Fibroblast of skin of scalp (primary cell): ENCODE measurements around the gene TLR4.

Source experiments
- DNase-seq: peaks from one replicate; pipeline ENCODE4 v3.0.0-alpha.2; 2013

The TLR4 gene

DNA sequence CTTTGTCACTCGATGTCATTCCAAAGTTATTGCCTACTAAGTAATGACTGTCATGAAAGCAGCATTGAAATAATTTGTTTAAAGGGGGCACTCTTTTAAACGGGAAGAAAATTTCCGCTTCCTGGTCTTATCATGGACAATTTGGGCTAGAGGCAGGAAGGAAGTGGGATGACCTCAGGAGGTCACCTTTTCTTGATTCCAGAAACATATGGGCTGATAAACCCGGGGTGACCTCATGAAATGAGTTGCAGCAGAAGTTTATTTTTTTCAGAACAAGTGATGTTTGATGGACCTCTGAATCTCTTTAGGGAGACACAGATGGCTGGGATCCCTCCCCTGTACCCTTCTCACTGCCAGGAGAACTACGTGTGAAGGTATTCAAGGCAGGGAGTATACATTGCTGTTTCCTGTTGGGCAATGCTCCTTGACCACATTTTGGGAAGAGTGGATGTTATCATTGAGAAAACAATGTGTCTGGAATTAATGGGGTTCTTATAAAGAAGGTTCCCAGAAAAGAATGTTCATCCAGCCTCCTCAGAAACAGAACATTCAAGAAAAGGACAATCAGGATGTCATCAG is 11.3 kb downstream of the TLR4 start:
- DNase-seq: no peak

DNA sequence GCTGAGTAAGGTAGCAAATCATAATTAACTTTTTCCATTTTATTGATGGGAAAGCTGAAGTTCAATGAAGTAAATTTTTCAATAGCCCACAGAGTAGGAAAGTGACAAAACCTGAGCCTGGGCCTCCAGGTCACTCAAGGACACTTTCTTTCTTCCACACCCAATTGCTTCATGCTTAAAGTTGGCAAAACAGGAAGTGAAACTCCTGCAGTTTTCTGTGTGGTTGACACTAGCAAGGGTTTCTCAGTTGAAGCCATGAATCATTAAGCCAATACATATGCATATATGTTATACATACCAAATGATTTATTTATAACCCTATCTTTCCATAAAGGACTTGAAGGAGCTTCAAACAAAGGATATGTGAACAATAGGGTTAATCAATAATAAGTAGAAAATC is 13.9 kb downstream of the TLR4 start:
- DNase-seq: peak; percentile 47

GRCh38 chr9:117718701-117719100 is 14.5 kb downstream of the TLR4 start:
- DNase-seq: peak; percentile 17

DNA sequence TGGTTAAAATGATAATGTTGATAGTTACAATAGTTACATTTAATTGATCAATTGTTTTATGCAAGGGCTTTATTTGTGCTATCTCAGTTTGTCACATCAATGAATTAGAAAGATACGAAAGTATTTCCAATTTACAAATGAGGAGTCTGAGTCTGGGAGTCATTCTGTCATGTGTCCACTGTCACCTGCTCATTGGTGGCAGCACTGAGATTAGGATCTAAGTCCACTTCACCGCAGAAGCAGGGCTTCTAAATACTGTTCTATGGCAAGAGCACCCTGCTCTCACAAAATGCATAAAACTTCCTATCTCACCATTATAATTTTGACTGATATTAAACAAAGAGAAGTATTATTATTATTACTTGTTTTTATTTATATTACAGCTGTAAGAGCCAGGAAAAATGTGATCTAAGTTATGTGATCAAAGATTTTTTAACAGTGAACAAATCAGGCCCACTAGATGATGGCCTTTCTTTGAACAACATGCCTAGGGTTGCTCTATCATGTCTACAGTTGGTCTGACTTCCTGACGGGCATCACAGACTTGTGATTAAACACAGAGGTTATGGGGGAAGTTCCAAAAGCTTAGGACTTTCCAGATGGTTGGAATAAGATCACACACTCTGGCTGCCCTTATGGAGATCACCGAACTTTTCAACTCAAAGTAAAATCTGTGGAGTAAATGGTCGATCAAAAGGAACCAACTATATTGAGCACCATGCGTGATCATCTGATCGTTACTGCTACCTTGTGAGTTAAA is 15.1 kb downstream of the TLR4 start:
- no peak for DNase-seq

DNA sequence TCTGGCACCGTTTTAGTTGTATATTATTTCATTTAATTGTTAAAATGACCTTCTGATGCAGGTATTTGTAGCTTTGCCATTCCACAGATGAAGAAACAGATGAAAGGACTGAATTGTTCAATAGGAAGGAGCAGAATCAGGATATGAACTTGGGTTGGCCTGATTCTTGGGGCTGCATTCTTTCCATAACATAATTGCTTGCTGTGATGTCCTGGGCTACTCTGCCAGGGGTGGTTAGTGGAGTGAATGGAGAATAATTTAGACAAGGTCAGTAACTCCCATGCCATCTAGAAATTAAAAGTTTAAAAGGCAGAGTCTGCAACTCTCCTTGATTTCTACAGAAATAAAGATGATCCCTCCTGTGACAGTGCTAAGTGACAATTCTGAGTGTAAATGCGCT is 15.9 kb downstream of the TLR4 start:
- no peak for DNase-seq

DNA sequence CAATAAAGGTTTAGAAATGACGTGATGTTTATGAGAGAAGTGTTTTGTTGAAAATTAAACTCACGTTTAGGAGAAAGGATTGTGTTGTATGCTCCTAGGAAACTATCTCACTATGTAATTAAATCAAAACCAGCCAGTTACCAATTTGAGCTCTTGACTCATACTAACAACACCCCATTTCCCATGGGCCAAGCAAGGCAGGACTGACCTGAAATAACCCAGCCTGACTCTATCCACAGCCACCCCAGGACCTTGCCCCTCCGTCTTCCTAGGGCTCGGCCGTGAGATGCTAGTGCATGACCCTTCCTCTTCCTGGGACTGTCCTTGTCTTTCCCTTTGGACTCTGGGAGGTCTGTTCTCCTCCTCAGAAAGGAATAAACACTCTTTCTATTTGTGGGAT is 16.4 kb downstream of the TLR4 start:
- DNase-seq: peak; percentile 27

- no peak for DNase-seq
These were observed 16.8 kb downstream of the TLR4 start for GRCh38 chr9:117720987-117721386.

DNA sequence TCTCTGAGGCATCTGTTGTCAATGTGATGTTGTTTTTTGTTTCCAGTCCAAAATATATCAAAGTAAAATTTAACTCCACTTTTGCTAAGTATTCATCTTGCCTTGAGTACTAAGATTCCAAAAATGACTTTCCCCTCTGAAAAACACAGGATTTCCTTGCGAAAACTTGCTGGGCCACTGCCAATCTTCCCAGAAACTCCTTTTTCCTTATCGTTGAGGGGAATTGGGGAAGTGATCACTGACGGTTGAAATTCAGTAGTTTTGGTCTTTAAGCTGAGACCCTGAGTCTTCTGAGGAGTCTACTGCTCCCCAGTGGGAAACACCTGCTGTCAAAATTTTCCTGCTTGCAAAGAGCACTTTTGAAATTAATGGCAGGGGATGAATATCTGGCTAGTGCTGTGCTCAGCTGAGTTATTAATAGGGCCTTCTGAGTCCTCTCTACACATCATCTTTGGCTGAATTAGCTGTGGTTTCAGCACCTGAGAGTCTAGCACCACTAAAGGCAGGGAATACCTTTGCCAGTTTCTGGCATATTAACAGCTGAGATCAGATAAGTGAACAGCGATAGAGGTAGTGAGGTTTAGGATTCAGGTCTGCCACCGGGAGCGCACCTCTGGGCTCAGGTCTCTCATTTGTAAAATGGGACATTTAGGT is 18.0 kb downstream of the TLR4 start:
- no peak for DNase-seq

DNA sequence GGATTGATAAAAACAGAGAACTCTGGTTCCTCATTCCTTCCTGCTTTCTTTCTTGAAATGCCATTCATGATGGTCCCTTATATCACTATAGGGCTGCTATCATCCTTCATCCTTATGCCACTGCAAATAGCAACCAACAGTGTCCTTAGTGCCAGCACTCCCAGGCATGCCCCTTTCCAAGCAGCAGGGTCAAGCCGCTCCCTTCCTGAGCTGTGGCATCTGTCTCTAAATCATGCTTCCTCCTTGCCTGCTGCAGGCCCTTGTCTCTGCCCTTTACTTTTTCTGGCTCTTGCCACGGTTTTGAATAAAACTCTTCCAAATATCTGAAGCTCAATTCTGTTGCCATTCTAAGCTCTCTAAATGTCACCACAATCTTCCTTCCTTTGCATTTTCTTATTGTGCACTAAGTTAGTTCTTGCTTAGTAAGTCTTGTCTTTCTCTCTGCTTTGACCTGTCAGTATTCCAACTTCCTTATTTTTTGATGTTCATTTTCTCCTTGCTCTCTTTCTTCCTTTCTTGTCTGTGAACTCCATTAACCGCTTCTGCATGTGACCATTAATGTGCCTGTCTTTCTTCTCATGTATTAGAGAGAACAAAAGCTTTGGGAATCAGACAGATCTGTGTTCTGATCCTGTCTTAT is 19.9 kb downstream of the TLR4 start:
- DNase-seq: no peak

GRCh38 chr9:117725426-117725887 is 21.3 kb downstream of the TLR4 start:
- DNase-seq: no peak

GRCh38 chr9:117729375-117729774 is 25.2 kb downstream of the TLR4 start:
- no peak for DNase-seq

DNA sequence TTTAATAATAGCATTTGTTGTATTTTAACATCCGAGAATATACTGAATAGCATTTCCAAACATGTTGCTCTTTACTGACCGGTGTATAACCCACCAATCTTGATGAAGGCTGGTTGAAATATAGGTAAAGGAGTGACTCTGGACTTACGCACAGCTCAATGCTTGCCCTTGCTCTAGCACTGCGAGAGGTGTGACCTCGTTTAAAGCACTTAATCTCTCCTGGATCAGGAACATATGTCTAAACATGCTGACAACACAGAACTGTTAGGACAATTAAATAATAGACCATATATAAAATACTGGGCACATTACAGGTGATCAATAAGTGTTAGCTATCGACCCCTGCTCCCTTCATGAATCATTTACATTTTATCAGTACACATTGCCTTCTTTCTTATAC is 28.3 kb downstream of the TLR4 start:
- DNase-seq: no peak

DNA sequence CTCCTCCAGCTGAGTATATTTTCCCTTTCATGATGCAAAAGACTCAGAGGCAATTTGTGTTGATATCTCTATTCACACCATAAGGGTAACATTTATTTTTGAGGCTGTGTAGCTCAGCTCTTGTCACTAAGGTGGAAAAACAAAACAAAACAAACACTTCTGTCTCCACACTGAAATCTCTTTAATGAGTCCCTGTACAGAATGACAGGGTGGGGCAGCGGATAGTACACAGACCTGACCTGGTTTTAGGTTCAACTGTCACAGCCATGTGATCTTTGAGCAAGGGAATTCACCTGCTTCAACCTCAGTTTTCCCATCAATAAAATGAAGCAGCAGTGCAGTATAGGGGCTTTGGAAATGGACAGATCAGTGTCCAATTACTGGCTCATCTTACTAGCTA is 29.3 kb downstream of the TLR4 start:
- no peak for DNase-seq

DNA sequence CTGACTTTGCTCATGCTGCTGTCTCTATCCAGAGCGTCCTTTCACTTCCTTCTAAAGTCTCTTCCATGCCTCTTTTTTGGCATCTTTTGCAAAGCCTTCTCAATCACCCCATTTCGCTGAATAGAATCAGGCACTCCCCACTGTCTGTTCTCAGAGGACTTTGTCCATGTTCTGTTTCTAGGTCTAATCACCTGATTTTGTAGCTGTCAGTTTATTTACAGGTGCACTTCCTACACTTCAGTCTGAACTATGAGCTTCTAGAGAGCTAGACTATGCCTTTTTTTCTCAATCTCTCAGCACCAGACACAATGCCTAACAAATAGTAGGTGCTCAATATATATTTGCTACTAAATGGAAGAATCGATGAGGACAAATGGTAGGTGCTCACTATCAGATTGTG is 29.9 kb downstream of the TLR4 start:
- DNase-seq: no peak

DNA sequence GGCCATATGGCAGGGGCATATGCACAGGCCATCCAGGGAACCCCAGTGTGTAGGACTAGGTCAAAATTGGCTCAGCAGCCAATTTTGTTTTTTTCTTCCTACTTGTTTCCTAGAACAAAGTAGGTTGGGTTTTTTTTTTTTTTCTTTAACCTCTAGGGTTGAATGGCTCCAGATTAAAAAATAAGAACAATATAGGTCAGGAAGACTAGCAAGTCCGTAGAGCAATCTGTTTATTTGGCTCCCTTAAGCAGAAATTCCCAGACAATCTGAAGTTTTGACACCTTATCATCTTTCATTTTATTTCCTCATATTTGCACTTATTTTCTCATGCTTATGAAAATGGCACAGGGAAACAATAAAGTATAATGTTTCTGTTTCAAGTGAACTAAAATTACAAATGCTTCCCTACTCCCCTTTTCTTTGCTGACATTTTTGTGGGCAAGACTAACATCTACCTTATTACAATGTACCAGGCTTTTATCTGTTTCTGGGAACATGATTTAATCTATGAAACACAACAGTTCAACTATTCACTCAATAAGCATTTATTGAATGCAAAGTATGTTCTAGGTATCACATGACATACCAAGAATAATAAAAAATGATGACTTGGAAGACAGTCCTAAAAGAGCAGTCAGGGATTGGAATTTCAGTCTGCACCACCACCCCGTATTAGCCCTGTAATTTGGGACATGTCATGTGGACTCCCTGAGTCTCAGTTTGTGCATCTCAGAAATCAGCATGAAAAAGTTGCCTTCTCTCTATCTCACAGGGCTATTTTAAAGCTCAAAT is 30.5 kb downstream of the TLR4 start:
- DNase-seq: peak; percentile 60

DNA sequence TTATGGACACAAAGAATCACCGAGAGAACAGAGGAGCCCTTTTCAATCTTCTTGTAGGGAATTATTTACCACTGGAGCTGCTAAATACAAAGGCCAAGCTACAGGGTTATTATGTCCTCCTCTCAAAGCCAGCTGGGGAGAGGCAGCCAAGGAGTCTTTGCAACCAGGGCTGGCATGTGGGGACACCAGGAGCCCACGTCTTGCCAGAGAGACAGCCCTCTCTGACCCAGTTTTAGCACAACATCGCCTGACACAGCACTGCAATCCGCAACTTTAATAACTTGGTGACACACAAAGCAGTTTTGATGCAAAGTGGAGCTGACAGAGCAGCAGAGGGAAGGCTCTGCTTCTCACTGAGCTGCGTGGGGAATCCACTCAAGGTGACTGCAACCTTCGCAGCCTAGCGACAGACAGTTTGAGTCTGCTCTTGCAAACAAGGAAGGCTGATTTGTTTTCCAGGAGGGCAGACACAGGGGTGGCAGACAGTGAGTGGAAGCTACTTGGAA is 33.6 kb downstream of the TLR4 start:
- no peak for DNase-seq

- no peak for DNase-seq
These were observed 35.0 kb downstream of the TLR4 start for GRCh38 chr9:117739206-117739605.

DNA sequence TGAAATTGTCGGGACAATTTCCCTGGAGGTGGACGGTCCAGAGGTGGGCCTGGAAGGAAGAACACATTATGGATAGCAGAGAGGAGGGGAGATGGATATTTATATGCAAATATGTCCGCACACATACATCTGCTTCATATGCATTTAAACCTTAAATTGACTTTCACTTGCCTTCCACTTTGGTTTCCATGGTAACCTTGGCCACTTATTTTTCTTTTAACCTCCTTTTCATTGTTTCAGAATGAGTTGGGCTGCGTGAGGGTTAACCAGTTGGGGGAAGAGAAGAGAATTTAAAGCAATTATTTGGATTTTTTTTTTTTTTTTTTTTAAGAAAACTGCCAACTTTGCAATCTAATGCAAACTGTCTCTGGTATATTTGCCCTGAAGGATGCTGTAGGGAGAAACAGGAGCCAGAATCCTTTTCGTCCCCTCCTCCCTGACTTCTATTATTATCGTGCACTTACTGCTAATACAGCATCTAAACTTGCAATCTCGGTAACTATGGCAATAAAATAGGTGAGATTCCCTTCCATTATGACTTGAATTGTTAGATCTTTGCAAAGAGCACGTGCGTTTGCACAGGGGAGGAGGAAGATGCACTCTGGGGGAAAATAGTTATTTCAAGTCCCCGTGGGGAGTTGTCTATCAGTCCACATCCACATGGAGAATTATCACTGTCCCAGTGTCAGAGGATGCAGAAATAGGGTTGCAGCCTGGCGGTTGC is 35.6 kb downstream of the TLR4 start:
- no peak for DNase-seq

DNA sequence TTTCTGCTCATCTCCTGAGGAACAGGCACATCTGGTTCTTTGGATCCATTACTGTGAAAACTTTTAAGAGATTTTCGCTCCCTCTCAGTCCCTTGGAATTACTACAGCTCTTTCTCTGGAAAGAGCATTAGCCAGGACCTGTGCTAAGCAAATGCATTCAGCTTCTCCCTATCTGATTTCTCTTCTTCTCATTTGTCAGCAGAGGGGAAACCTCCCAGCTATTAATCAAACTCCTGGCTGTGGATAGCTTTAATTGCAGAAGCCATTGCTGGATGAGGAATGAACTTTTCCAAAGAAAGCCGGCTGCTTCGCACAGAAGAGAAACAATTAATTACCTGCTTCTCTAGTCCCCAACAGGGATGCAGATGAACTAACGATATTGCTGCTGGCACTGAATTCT is 37.9 kb downstream of the TLR4 start:
- DNase-seq: no peak

DNA sequence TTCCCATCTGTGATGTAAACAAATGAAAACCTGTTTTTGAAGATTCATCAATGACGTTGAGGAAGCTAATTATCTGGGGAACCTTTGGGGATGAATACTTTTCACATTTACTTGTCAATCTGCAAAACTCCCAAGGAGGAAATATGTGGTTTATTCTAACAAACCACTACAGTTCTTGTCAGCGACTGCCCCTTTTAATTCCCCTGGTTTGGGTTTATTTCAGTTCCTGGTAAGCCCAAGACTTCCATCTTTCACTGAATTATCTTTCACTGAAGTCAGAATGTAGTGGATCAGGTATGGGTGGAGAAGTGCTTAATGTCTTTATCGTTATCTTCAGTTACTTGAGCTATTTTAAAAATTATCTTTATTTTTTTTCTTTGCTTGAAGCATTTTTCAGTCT is 40.2 kb downstream of the TLR4 start:
- DNase-seq: no peak

- no peak for DNase-seq
These were observed 40.7 kb downstream of the TLR4 start for GRCh38 chr9:117744856-117745389.
